HFFc6 (cell line): Measurements from ENCODE around the gene TSC22D2. TPM values are rescaled to one million over a fixed set of nuclear protein-coding genes. Genes with fewer than 3 reads are reported as not detected.

Source experiments
- DNase-seq: peaks from one replicate; pipeline ENCODE4 v3.0.0-alpha.2; 2018
- H3K27ac Mint-ChIP-seq: 2 replicates; pipeline ENCODE4 v1.8.0; 2020; ENCODE audit warnings: mild to moderate bottlenecking, mixed read lengths
- H3K27me3 Mint-ChIP-seq: 2 replicates; pipeline ENCODE4 v1.8.0; 2021; ENCODE audit warnings: mild to moderate bottlenecking, moderate library complexity, mixed read lengths; ENCODE audit not compliant: insufficient read depth
- H3K36me3 Mint-ChIP-seq: 2 replicates; pipeline ENCODE4 v1.8.0; 2021; ENCODE audit warnings: low read depth, mixed read lengths
- H3K4me1 Mint-ChIP-seq: 2 replicates; pipeline ENCODE4 v1.8.0; 2020; ENCODE audit warnings: low read depth, mixed read lengths
- H3K4me3 Mint-ChIP-seq: 2 replicates; pipeline ENCODE4 v1.8.0; 2020; ENCODE audit warnings: mild to moderate bottlenecking, moderate library complexity, mixed read lengths
- H3K9me3 Mint-ChIP-seq: 2 replicates; pipeline ENCODE4 v1.8.0; 2020; ENCODE audit warnings: mild to moderate bottlenecking, mixed read lengths
- total RNA-seq, 6 experiments: library from RNA; stranded (reverse); fragmentation: NEBNext Ultra II Directional; extraction: Animal tissue kit (Norgen Biotek cat#: 25700); gene quantifications; 2 replicates in 1 of 6; 3 replicates in 5 of 6; pipeline ENCODE4 v1.2.3, GENCODE V29; 2021
- TF ChIP-seq, protein P1 (sequence below): fragments of 200-600 bp; sonication (generic); IDR thresholded peaks from 2 replicates; pipeline ENCODE4 v1.5.0; 2021; ENCODE audit warnings: antibody characterized with exemption, mild to moderate bottlenecking

Gene TSC22D2
- total RNA-seq, 6 experiments from 2014 or later: 56.8 to 81.2 (median 63.0) TPM

DNA sequence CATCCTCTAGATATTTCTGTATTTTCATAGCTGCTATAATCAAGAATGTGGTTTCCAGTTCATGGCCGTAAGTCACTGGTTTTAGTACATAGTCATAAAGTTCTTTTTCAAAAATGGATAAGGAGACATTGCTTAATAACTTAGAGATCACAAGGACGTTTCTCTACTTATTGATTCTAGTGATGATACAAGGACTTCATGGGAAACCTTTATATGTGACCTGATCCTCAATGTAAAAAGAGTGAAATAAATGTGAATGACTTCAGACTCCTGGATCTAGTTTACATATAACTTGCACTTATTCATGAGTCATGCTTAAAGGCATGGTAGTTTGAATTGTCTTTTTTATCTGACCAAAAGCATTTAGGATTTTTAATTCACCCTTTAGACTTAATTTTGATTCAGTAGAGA is 35.2 kb downstream of the TSC22D2 start:
- Mint-ChIP-seq H3K36me3 (peaks cover 45% of the 10 kb centered on the region), H3K27ac (peak overlapping the region; percentile 82), H3K9me3 (no peaks in the 10 kb centered on the region), H3K4me3 (peak overlapping the region; percentile 41), H3K27me3 (peaks cover 3% of the 10 kb centered on the region), H3K4me1 (peaks cover 86% of the 10 kb centered on the region)
- DNase-seq: peak; percentile 51
- TF ChIP-seq, protein P1, sequence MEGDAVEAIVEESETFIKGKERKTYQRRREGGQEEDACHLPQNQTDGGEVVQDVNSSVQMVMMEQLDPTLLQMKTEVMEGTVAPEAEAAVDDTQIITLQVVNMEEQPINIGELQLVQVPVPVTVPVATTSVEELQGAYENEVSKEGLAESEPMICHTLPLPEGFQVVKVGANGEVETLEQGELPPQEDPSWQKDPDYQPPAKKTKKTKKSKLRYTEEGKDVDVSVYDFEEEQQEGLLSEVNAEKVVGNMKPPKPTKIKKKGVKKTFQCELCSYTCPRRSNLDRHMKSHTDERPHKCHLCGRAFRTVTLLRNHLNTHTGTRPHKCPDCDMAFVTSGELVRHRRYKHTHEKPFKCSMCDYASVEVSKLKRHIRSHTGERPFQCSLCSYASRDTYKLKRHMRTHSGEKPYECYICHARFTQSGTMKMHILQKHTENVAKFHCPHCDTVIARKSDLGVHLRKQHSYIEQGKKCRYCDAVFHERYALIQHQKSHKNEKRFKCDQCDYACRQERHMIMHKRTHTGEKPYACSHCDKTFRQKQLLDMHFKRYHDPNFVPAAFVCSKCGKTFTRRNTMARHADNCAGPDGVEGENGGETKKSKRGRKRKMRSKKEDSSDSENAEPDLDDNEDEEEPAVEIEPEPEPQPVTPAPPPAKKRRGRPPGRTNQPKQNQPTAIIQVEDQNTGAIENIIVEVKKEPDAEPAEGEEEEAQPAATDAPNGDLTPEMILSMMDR: no peak

DNA sequence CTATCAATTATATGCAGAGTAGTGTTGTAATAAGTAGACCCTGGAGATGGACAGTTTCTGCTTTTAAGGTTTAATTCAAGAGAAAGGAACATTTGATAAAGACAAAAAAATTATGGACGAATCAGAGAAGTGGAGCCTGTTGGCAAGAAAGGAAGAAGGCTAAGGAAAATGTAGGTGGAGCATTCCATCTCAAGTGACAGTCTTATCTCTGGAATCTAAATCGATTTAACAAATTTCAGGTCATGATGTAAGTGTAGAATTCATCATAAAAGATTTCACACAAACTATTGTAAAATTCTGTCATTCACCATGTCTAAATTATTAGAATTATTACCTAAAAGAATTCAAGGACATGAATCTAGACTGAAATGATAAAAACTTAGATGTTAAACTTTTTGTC is 36.3 kb downstream of the TSC22D2 start:
- peaks cover 3% of the 10 kb centered on the region for H3K27me3 Mint-ChIP-seq
- TF ChIP-seq, protein P1: no peak
- H3K4me1 Mint-ChIP-seq: peaks cover 86% of the 10 kb centered on the region
- peaks cover 45% of the 10 kb centered on the region for H3K36me3 Mint-ChIP-seq
- H3K4me3 Mint-ChIP-seq: 0 out of 2 replicates have a peak overlapping the region, but pooled peaks have one; percentile 13
- DNase-seq: no peak
- no peaks in the 10 kb centered on the region for H3K9me3 Mint-ChIP-seq
- H3K27ac Mint-ChIP-seq: peak overlapping the region; percentile 82

DNA sequence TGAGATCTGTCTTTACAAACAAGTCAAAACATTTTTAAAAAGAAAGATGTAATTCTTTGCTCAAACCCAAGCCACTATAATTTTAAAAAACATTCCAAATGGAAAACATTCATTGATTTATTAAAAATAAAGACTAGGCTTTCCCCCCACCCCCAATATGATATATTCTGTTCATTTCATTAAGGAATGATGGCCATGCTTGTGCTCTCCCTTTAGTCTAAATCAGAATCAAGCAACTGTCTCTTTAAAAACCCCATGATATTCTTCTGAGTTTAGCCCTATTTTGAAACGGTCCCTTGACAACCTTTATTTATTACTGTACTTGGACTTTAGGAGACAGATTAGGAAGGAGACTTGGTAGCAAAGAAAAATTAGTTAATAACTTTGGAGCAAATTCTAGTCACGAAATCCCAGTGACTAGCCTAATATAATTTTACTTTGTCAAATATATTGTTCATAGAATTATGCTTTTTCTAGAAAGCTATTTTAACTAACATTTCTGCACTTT is 38.4 kb downstream of the TSC22D2 start:
- Mint-ChIP-seq H3K27ac (peak overlapping the region; percentile 76), H3K36me3 (peaks cover 39% of the 10 kb centered on the region), H3K4me1 (peaks cover 91% of the 10 kb centered on the region), H3K9me3 (no peaks in the 10 kb centered on the region), H3K27me3 (peaks cover 3% of the 10 kb centered on the region), H3K4me3 (peak overlapping the region; percentile 56)
- no peak for DNase-seq
- TF ChIP-seq, protein P1: no peak

DNA sequence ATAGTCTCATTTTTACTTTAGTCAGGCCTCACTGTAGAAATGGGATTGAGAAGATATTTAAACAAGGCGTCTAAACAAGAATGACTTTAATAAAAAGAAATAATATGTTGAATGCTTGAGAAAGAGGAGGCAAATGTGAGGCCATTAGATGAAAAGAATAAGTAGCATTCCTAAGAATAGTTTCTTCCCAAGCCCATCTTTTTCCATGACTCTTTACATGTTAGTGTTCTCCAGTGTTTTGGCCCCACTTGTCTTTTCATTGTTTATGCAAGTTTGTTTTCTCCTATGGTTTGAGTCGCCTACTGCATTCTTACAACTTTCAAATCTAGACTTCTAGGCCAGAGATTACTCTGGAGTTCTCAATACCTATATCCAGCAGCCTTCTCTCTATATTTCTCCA is 39.0 kb downstream of the TSC22D2 start:
- no peak for DNase-seq
- Mint-ChIP-seq H3K4me3 (peak overlapping the region; percentile 51), H3K36me3 (peaks cover 34% of the 10 kb centered on the region), H3K4me1 (peaks cover 91% of the 10 kb centered on the region), H3K9me3 (no peaks in the 10 kb centered on the region), H3K27me3 (peaks cover 3% of the 10 kb centered on the region), H3K27ac (peak overlapping the region; percentile 76)
- TF ChIP-seq, protein P1: no peak

DNA sequence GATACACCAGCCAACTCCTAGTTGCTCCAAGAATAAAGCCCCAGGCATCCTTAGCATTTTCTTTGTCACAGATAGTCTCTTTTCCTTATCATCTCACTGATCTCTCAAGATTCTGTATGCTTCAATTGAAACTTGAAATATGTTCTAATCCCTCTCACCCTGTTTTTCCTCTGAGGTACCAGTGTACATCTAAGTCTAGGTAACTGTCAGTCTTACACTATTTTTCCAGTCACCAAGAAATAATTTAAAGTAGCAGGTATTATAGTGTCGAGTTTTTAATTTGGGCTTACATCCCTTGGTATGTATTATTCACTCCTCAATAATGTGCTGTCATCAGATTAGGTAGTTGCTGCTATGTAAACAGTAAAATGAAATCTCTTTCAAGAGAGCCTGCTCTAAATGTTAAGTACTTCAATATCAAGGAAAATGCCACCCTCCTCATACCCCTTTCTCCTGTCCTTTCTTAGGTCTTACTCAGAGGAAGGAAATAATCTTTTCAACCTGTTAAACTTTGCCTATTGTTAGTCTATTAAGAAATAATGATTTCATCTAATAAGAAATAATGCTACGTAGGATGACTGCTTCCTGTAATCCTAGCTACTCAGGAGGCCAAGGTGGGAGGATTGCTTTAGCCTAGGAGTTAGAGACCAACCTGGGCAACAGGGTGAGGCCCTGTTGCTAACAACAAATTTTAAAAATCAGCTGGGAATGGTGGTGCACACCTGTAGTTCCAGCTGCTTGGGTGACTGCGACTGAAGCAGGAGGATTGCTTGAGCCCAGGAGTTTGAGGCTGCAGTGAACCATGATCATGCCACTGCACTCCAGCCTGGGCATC is 39.8 kb downstream of the TSC22D2 start:
- no peaks in the 10 kb centered on the region for H3K9me3 Mint-ChIP-seq
- TF ChIP-seq, protein P1: no peak

More for the DNA sequence above, 39.8 kb downstream of the TSC22D2 start:
- Mint-ChIP-seq H3K4me3 (peak overlapping the region; percentile 51), H3K27ac (peak overlapping the region; percentile 76), H3K27me3 (peaks cover 3% of the 10 kb centered on the region), H3K4me1 (peaks cover 85% of the 10 kb centered on the region), H3K36me3 (peaks cover 27% of the 10 kb centered on the region)
- peak; percentile 22 for DNase-seq
